Mammary epithelial cell (primary cell): ENCODE data around the gene ADGRL3.

Source experiments
- EZH2 ChIP-seq: IDR thresholded peaks from 2 replicates; pipeline ENCODE4 v1.6.1; 2012; ENCODE audit warnings: low read length, inconsistent platforms, borderline replicate concordance
- TF ChIP-seq, protein P1 (sequence below), 2 donors: IDR thresholded peaks in 1 of 2; conservative IDR thresholded peaks in 1 of 2; 2 replicates each; pipeline ENCODE4 v1.5.1; 2011 to 2012; ENCODE audit warnings: inconsistent platforms in 2 of 2, low read length in 2 of 2, mild to moderate bottlenecking in 2 of 2, control low read depth in 1 of 2, low read depth in 1 of 2; ENCODE audit not compliant: insufficient read depth in 1 of 2; ENCODE audit errors: extremely low read depth in 1 of 2

DNA sequence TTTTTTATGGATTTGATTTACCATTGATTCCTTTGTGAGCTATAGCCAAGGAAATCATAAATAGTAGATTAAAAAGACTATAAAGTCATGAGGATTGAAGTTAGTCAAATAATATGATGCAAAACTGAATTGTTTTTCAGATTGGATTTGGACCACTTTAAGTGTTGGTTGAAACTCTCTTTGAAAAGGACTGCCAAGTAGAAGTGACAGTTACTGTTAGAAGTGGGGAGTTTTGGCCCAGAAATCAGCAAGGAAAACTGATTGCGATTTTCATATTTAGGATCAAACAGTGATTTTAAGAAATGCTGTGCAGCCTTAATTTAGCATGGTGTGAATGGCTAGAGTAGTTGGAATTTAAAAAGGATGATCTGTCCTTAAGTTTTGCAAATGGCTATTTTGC lies 4.9 kb downstream of the ADGRL3 start:
- TF ChIP-seq, protein P1, sequence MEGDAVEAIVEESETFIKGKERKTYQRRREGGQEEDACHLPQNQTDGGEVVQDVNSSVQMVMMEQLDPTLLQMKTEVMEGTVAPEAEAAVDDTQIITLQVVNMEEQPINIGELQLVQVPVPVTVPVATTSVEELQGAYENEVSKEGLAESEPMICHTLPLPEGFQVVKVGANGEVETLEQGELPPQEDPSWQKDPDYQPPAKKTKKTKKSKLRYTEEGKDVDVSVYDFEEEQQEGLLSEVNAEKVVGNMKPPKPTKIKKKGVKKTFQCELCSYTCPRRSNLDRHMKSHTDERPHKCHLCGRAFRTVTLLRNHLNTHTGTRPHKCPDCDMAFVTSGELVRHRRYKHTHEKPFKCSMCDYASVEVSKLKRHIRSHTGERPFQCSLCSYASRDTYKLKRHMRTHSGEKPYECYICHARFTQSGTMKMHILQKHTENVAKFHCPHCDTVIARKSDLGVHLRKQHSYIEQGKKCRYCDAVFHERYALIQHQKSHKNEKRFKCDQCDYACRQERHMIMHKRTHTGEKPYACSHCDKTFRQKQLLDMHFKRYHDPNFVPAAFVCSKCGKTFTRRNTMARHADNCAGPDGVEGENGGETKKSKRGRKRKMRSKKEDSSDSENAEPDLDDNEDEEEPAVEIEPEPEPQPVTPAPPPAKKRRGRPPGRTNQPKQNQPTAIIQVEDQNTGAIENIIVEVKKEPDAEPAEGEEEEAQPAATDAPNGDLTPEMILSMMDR (conservative IDR thresholded peaks at IDR 0.05 in 1 of 2, IDR thresholded peaks at IDR 0.05 in 1 of 2; ENCODE audit: extremely low read depth in 1 of 2, insufficient read depth in 1 of 2, low read depth in 1 of 2, low read length in 2 of 2) = no peak
- TF ChIP-seq EZH2 = no peak
